ENCODE results near the gene HAUS6.

Gene HAUS6

DNA sequence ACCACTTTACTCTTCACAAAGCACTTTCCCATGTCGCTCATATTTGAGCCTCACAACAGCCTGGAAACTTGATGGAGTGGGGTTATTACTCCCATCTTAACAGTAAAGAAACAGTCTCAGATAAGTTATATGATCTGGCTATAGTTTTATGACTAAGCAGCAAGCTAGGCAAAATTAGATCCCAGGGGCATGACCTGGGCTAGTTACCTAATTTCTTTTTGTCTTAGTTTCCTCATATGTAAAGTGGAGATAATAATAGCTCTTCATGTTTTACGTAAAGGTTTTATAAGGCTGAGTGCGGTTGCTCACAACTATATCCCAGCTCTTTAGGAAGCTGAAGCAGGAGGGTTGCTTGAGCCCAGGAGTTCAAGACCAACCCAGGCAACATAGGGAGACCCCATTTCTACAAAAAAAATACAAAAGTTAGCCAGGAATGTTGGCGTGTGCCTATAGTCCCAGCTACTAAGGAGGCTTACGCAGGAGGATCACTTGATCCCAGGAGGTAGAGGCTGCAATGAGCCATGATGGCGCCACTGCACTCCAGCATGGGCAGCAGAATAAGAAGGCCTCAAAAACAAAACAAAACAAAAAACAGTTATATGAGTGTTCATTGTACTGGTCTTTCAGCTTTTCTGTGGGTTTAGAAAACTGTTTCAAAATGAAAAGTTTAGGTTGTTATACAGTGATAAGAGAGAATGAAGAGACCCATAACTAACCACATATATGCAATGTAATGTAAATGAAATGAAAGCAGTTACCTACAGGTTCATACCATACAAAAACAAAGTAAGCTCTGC lies 31.0 kb upstream of the HAUS6 start:
- Histone ChIP-seq H3K4me1 (ENCODE audit: insufficient read depth, low read length) (no peaks in the 10 kb centered on the region), H3K9ac (ENCODE audit: low read length) (no peak overlapping the region), H3K27ac (ENCODE audit: low read depth, low read length) (no peak overlapping the region), H3K4me3 (ENCODE audit: low read depth in 1 of 2, low read length in 2 of 2) (no peak overlapping the region), H3K27me3 (ENCODE audit: control insufficient read depth in 1 of 2, insufficient read depth in 2 of 2, low read length in 2 of 2) (no peaks in the 10 kb centered on the region), H3K36me3 (ENCODE audit: insufficient read depth, low read length) (no peaks in the 10 kb centered on the region), H3K9me3 (ENCODE audit: low read length) (no peaks in the 10 kb centered on the region)

DNA sequence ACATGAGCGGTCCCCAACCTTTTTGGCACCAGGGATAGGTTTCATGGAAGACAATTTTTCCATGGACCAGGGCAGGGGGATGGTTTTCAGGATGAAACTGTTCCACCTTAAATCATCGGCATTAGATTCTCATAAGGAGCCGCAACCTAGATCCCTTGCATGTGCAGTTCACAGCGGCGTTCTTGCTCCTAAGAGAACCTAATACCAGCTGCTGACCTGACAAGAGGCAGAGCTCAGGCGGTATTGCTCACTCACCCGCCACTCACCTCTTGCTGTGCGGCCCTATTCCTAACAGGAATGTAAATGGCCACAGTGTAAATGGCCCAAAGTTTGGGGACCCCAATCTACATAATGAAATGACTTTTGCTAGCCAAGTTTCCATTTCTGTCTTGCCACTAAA lies 27.7 kb upstream of the HAUS6 start:
- Histone ChIP-seq H3K4me3 (ENCODE audit: low read depth in 1 of 2, low read length in 2 of 2) (no peak overlapping the region), H3K27ac (ENCODE audit: low read depth, low read length) (no peak overlapping the region), H3K36me3 (ENCODE audit: insufficient read depth, low read length) (no peaks in the 10 kb centered on the region), H3K27me3 (ENCODE audit: control insufficient read depth in 1 of 2, insufficient read depth in 2 of 2, low read length in 2 of 2) (no peaks in the 10 kb centered on the region), H3K9ac (ENCODE audit: low read length) (no peak overlapping the region), H3K9me3 (ENCODE audit: low read length) (no peaks in the 10 kb centered on the region), H3K4me1 (ENCODE audit: insufficient read depth, low read length) (no peaks in the 10 kb centered on the region)

GRCh38 chr9:19127871-19128500 lies 25.3 kb upstream of the HAUS6 start:
- H3K27ac ChIP-seq (ENCODE audit: low read depth, low read length): peak overlapping the region; percentile 83
- peaks cover under 1% of the 10 kb centered on the region for H3K36me3 ChIP-seq (ENCODE audit: insufficient read depth, low read length)
- peak overlapping the region; percentile 71 to 92 for H3K4me3 ChIP-seq (ENCODE audit: low read depth in 1 of 2, low read length in 2 of 2)
- H3K9me3 ChIP-seq (ENCODE audit: low read length): no peaks in the 10 kb centered on the region
- no peaks in the 10 kb centered on the region for H3K27me3 ChIP-seq (ENCODE audit: control insufficient read depth in 1 of 2, insufficient read depth in 2 of 2, low read length in 2 of 2)
- no peaks in the 10 kb centered on the region for H3K4me1 ChIP-seq (ENCODE audit: insufficient read depth, low read length)
- H3K9ac ChIP-seq (ENCODE audit: low read length): peak overlapping the region; percentile 71

DNA sequence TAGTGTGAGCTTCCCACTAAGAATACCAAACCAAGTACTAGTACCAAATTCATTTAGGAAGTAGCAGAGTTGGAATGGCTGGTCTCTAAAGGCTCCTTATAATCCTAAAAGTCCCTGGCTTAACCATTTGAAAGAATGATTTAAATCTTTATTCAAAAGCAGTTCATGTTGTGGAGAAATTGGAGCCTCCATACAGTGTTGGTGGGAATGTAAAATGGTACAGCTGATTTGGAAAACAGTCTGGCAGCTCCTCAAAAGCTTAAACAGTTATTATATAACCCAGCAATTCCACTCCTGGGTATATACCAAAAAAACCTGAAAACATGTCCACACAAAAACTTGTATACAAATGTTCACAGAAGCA lies 21.7 kb upstream of the HAUS6 start:
- Histone ChIP-seq H3K4me3 (ENCODE audit: low read depth in 1 of 2, low read length in 2 of 2) (no peak overlapping the region), H3K27ac (ENCODE audit: low read depth, low read length) (no peak overlapping the region), H3K4me1 (ENCODE audit: insufficient read depth, low read length) (no peaks in the 10 kb centered on the region), H3K36me3 (ENCODE audit: insufficient read depth, low read length) (peaks cover 30% of the 10 kb centered on the region), H3K9me3 (ENCODE audit: low read length) (no peaks in the 10 kb centered on the region), H3K27me3 (ENCODE audit: control insufficient read depth in 1 of 2, insufficient read depth in 2 of 2, low read length in 2 of 2) (no peaks in the 10 kb centered on the region), H3K9ac (ENCODE audit: low read length) (no peak overlapping the region)

GRCh38 chr9:19122490-19123042 lies 19.9 kb upstream of the HAUS6 start:
- H3K9me3 ChIP-seq (ENCODE audit: low read length): no peaks in the 10 kb centered on the region
- no peak overlapping the region for H3K27ac ChIP-seq (ENCODE audit: low read depth, low read length)
- no peak overlapping the region for H3K9ac ChIP-seq (ENCODE audit: low read length)
- no peak overlapping the region for H3K4me3 ChIP-seq (ENCODE audit: low read depth in 1 of 2, low read length in 2 of 2)
- peaks cover 46% of the 10 kb centered on the region for H3K36me3 ChIP-seq (ENCODE audit: insufficient read depth, low read length)
- no peaks in the 10 kb centered on the region for H3K4me1 ChIP-seq (ENCODE audit: insufficient read depth, low read length)
- H3K27me3 ChIP-seq (ENCODE audit: control insufficient read depth in 1 of 2, insufficient read depth in 2 of 2, low read length in 2 of 2): no peaks in the 10 kb centered on the region

- Histone ChIP-seq H3K4me3 (ENCODE audit: low read depth in 1 of 2, low read length in 2 of 2) (no peak overlapping the region), H3K9ac (ENCODE audit: low read length) (no peak overlapping the region), H3K27ac (ENCODE audit: low read depth, low read length) (no peak overlapping the region)
Observed at GRCh38 chr9:19120877-19121276, 18.2 kb upstream of the HAUS6 start.

DNA sequence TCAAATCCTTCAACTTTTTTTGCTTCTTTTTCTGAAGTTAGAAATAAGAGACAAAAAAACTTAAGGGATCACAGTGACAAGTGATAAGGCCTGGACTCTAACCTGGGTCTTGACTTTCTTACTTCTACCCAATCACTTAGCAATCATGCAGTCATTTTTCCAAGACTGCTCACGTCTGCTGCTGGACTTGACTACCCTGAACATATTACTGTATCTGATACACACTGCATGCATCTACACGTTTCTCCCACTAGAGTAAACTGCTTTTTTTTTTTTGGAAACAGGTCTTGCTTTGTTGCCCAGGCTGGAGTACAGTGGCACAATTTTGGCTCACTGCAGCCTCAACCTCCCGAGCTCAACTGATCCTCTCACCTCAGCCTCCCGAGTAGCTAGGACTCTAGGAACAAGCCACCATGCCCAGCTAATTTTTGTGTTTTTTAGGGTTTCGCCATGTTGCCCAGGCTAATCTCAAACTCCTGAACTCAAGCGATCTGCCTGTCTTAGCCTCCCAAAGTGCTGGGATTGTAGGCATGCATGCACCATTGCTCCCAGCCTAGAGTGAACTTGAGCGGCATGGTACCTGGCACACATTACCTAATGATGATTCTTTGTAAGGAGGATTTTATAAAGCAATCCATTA lies 17.2 kb upstream of the HAUS6 start:
- Histone ChIP-seq H3K4me3 (ENCODE audit: low read depth in 1 of 2, low read length in 2 of 2) (no peak overlapping the region), H3K27ac (ENCODE audit: low read depth, low read length) (no peak overlapping the region), H3K27me3 (ENCODE audit: control insufficient read depth in 1 of 2, insufficient read depth in 2 of 2, low read length in 2 of 2) (no peaks in the 10 kb centered on the region), H3K9ac (ENCODE audit: low read length) (no peak overlapping the region), H3K36me3 (ENCODE audit: insufficient read depth, low read length) (peaks cover 67% of the 10 kb centered on the region), H3K4me1 (ENCODE audit: insufficient read depth, low read length) (no peaks in the 10 kb centered on the region), H3K9me3 (ENCODE audit: low read length) (no peaks in the 10 kb centered on the region)

More at GRCh38 chr9:19120877-19121276, 18.2 kb upstream of the HAUS6 start:
- peaks cover 63% of the 10 kb centered on the region for H3K36me3 ChIP-seq (ENCODE audit: insufficient read depth, low read length)
- no peaks in the 10 kb centered on the region for H3K4me1 ChIP-seq (ENCODE audit: insufficient read depth, low read length)
- H3K27me3 ChIP-seq (ENCODE audit: control insufficient read depth in 1 of 2, insufficient read depth in 2 of 2, low read length in 2 of 2): no peaks in the 10 kb centered on the region
- no peaks in the 10 kb centered on the region for H3K9me3 ChIP-seq (ENCODE audit: low read length)

DNA sequence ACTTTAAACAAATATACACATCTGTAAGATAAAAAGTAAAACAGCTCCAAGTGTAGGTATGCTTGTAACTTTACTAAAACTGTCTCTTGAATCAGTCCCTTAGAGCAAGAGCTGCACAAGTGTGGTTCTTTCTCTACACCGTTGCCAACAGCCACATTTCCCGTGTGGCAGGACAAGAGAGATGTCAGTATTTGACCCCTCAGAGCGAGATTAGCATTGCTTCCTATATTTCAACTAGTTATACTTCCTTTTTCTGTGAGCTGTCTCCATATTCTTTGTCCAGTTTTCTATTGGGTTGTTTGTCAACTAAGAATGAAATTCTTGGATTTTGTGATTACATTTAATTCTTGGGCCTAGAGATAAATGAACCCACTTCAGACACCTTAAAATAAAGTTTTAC lies 16.5 kb upstream of the HAUS6 start:
- Histone ChIP-seq H3K4me1 (ENCODE audit: insufficient read depth, low read length) (no peaks in the 10 kb centered on the region), H3K4me3 (ENCODE audit: low read depth in 1 of 2, low read length in 2 of 2) (no peak overlapping the region), H3K9ac (ENCODE audit: low read length) (no peak overlapping the region), H3K27me3 (ENCODE audit: control insufficient read depth in 1 of 2, insufficient read depth in 2 of 2, low read length in 2 of 2) (no peaks in the 10 kb centered on the region), H3K9me3 (ENCODE audit: low read length) (no peaks in the 10 kb centered on the region), H3K27ac (ENCODE audit: low read depth, low read length) (no peak overlapping the region), H3K36me3 (ENCODE audit: insufficient read depth, low read length) (peaks cover 67% of the 10 kb centered on the region)

GRCh38 chr9:19117039-19117716 lies 14.5 kb upstream of the HAUS6 start:
- Histone ChIP-seq H3K9me3 (ENCODE audit: low read length) (no peaks in the 10 kb centered on the region), H3K9ac (ENCODE audit: low read length) (no peak overlapping the region), H3K27me3 (ENCODE audit: control insufficient read depth in 1 of 2, insufficient read depth in 2 of 2, low read length in 2 of 2) (no peaks in the 10 kb centered on the region), H3K4me1 (ENCODE audit: insufficient read depth, low read length) (no peaks in the 10 kb centered on the region), H3K4me3 (ENCODE audit: low read depth in 1 of 2, low read length in 2 of 2) (no peak overlapping the region), H3K36me3 (ENCODE audit: insufficient read depth, low read length) (peaks cover 60% of the 10 kb centered on the region), H3K27ac (ENCODE audit: low read depth, low read length) (no peak overlapping the region)

GRCh38 chr9:19116107-19116790 lies 13.5 kb upstream of the HAUS6 start:
- no peaks in the 10 kb centered on the region for H3K27me3 ChIP-seq (ENCODE audit: control insufficient read depth in 1 of 2, insufficient read depth in 2 of 2, low read length in 2 of 2)
- no peaks in the 10 kb centered on the region for H3K9me3 ChIP-seq (ENCODE audit: low read length)
- no peak overlapping the region for H3K9ac ChIP-seq (ENCODE audit: low read length)
- no peak overlapping the region for H3K27ac ChIP-seq (ENCODE audit: low read depth, low read length)
- H3K36me3 ChIP-seq (ENCODE audit: insufficient read depth, low read length): peaks cover 56% of the 10 kb centered on the region
- no peaks in the 10 kb centered on the region for H3K4me1 ChIP-seq (ENCODE audit: insufficient read depth, low read length)
- no peak overlapping the region for H3K4me3 ChIP-seq (ENCODE audit: low read depth in 1 of 2, low read length in 2 of 2)

All from muscle layer of colon (tissue), 2 donors.